ENCODE measurements around the gene RAB11A. TPM values are rescaled to one million over a fixed set of nuclear protein-coding genes. Genes with fewer than 3 reads are reported as not detected.

The RAB11A gene
- total and polyA plus RNA-seq, 7 donors: 74.2 to 468 (median 112) TPM

DNA sequence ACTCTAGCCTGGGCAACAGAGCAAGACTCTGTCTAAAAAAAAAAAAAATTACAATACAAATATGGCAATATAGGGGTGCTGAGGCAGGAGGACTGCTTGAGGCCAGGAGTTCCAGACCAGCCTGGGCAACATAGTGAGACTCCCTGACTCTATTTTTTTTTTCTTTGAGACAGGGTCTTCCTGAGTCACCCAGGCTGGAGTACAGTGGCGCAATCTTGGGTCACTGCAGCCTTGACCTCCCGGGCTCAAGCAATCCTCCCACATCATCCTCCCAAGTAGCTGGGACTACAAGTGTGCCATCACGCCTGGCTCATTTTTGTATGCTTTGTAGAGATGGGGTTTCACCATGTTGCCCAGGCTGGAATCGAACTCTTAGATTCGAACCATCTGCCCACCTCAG lies 17.3 kb upstream of the RAB11A start:
- no peak for DNase-seq
- no peak overlapping the region for H3K4me3 ChIP-seq
- no peaks in the 10 kb centered on the region for H3K36me3 ChIP-seq
- intact Hi-C loops (cut with DNase I): no loop called here
- no peaks in the 10 kb centered on the region for H3K9me3 ChIP-seq
- no peaks in the 10 kb centered on the region for H3K4me1 ChIP-seq
- H3K27ac ChIP-seq: no peak overlapping the region
- TF ChIP-seq, protein P1, sequence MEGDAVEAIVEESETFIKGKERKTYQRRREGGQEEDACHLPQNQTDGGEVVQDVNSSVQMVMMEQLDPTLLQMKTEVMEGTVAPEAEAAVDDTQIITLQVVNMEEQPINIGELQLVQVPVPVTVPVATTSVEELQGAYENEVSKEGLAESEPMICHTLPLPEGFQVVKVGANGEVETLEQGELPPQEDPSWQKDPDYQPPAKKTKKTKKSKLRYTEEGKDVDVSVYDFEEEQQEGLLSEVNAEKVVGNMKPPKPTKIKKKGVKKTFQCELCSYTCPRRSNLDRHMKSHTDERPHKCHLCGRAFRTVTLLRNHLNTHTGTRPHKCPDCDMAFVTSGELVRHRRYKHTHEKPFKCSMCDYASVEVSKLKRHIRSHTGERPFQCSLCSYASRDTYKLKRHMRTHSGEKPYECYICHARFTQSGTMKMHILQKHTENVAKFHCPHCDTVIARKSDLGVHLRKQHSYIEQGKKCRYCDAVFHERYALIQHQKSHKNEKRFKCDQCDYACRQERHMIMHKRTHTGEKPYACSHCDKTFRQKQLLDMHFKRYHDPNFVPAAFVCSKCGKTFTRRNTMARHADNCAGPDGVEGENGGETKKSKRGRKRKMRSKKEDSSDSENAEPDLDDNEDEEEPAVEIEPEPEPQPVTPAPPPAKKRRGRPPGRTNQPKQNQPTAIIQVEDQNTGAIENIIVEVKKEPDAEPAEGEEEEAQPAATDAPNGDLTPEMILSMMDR (IDR thresholded peaks at IDR 0.05): no peak
- TF ChIP-seq POLR2AphosphoS5 (IDR thresholded peaks at IDR 0.05) (no peak), EP300 (IDR thresholded peaks at IDR 0.05) (no peak), POLR2A (IDR thresholded peaks at IDR 0.05) (no peak)
- no peaks in the 10 kb centered on the region for H3K27me3 ChIP-seq
- 94 to 95% methylated on average over 5 of the region's 5 CpGs for WGBS, 2 donors

DNA sequence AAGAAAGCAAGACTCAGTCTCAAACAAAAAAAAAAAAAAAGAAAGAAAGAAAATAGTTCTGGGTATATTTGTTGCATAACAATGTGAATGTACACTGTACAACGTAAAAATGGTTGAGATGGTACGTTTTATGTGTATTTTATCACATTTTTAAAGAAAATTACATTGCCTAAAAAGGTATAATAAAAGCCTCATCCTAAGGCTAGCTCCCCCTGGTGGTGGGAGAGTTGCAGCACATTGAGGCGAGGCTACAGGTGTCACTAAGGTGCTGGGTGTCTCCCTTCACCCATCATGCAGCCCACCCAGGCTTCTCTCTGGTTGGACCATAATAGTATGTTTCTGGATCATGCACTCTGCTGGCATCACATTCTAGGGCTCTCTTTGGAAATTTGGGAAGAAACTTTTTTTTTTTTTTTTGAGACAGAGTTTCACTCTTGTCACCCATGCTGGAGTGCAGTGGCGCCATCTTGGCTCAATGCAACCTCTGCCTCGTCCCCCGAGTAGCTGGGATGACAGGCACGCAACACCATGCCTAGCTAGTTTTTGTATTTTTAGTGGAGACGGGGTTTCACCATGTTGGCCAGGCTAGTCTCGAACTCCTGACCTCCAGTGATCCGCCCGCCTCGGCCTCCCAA lies 12.4 kb upstream of the RAB11A start:
- Histone ChIP-seq H3K27me3 (no peaks in the 10 kb centered on the region), H3K4me1 (no peaks in the 10 kb centered on the region), H3K9me3 (no peaks in the 10 kb centered on the region), H3K4me3 (no peak overlapping the region), H3K27ac (no peak overlapping the region), H3K36me3 (no peaks in the 10 kb centered on the region)
- DNase-seq: peak; percentile 80
- WGBS, 2 donors: 56 to 71% methylated on average over 12 of the region's 12 CpGs
- intact Hi-C loops (cut with DNase I): loop anchor here (2.0 kb wide), 1 partner anchor 218 kb away; no protein-coding TSS in a partner anchor
- no peak for TF ChIP-seq POLR2A (IDR thresholded peaks at IDR 0.05)
- TF ChIP-seq, protein P1 (IDR thresholded peaks at IDR 0.05): peak; percentile 43 to 82 (median 68)

DNA sequence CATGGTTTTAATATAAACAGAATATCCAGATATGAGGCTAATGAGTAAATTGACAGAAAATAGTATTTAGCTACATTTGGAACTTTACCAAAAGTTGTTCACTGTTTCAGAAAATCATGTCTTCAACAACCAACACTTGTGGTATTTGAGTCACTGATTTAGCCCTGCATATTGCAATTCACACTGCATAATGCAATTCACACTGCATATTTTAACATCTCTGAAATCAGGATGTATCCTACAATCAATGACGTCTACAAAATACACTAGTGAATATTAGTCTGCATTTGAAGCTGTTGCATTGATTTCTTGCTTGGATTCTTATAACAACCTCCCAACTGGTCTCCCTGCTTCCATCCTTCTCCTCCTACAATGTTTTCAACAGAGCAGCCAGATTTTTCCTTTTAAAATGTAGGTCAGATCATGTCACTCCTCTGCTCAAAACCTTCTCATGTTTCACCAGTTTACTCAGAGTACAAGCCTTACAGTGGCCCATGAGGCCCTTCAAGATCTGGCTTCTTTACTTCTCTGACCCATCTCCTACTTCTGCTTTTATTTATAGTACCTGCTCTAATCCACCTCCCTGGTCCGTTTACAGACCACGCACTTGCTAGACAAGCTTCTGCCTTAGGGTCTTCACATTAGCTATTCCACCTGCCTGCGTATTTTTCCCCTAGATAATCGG lies 11.4 kb upstream of the RAB11A start:
- TF ChIP-seq POLR2AphosphoS5 (IDR thresholded peaks at IDR 0.05) (no peak), EP300 (IDR thresholded peaks at IDR 0.05) (no peak), POLR2A (IDR thresholded peaks at IDR 0.05) (no peak)
- TF ChIP-seq, protein P1 (IDR thresholded peaks at IDR 0.05): no peak
- no peak for DNase-seq
- H3K27me3 ChIP-seq: no peaks in the 10 kb centered on the region
- WGBS, 2 donors: 75 to 89% methylated on average over 5 of the region's 5 CpGs
- no peaks in the 10 kb centered on the region for H3K36me3 ChIP-seq
- no peaks in the 10 kb centered on the region for H3K4me1 ChIP-seq
- H3K27ac ChIP-seq: peak overlapping the region in 1 of 4 donors; percentile 10
- no peaks in the 10 kb centered on the region for H3K9me3 ChIP-seq
- intact Hi-C loops (cut with DNase I): loop anchor here (2.0 kb wide), 1 partner anchor 219 kb away; no protein-coding TSS in a partner anchor
- H3K4me3 ChIP-seq: no peak overlapping the region

DNA sequence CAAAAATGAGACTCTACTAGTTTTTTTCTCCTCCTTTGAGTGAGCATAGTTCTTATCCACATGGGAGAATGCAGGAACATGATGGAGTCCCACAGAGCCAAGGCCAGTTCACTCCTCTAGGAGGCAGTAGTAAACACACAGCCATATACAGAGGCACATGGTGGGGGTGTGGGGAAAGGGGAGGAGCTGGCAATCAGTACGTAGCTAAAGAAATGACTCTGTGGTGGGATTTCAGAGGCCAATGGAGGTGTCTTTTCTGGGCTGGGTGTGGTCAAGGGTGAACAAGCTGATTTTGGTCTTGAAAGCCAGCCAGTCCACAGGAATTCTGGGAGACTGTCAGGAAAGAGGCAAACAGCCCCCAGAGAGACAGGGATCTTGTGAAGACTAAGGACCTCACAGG lies 6.6 kb upstream of the RAB11A start:
- WGBS, 2 donors: 14 to 19% methylated on average over 1 of the region's 1 CpG
- intact Hi-C loops (cut with DNase I): no loop called here
- H3K9me3 ChIP-seq: no peaks in the 10 kb centered on the region

DNA sequence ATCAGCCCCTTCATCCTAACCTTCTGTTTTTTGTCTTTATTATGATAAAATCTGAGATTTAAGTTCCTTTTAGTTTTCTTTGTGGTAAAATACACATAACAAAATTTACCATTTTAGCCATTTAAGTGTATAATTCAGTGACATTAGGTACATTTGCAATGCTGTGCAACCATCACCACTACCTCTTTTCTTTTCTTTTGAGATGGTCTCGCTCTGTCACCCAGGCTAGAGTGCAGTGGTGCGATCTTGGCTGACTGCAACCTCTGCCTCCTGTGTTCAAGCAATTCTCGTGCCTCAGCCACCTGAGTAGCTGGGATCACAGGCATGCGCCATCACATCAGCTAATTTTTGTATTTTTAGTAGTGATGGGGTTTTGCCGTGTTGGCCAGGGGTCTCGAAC lies 6.2 kb upstream of the RAB11A start:
- H3K36me3 ChIP-seq: no peaks in the 10 kb centered on the region
- no peaks in the 10 kb centered on the region for H3K9me3 ChIP-seq
- H3K27ac ChIP-seq: no peak overlapping the region
- WGBS, 2 donors: 87 to 95% methylated on average over 6 of the region's 6 CpGs
- TF ChIP-seq EP300 (IDR thresholded peaks at IDR 0.05) (no peak), POLR2AphosphoS5 (IDR thresholded peaks at IDR 0.05) (no peak), POLR2A (IDR thresholded peaks at IDR 0.05) (no peak)
- TF ChIP-seq, protein P1 (IDR thresholded peaks at IDR 0.05): no peak
- no peak for DNase-seq
- intact Hi-C loops (cut with DNase I): no loop called here
- H3K27me3 ChIP-seq: no peaks in the 10 kb centered on the region
- no peaks in the 10 kb centered on the region for H3K4me1 ChIP-seq
- no peak overlapping the region for H3K4me3 ChIP-seq

More for the DNA sequence above, 6.6 kb upstream of the RAB11A start:
- TF ChIP-seq EP300 (IDR thresholded peaks at IDR 0.05) (no peak), POLR2A (IDR thresholded peaks at IDR 0.05) (no peak), POLR2AphosphoS5 (IDR thresholded peaks at IDR 0.05) (no peak)
- no peak for DNase-seq
- H3K27ac ChIP-seq: no peak overlapping the region
- H3K36me3 ChIP-seq: no peaks in the 10 kb centered on the region
- no peak overlapping the region for H3K4me3 ChIP-seq
- H3K27me3 ChIP-seq: no peaks in the 10 kb centered on the region
- H3K4me1 ChIP-seq: no peaks in the 10 kb centered on the region
